GM12878 (cell line): ENCODE data around the gene KIRREL1. TPM values are rescaled to one million over a fixed set of nuclear protein-coding genes. Genes with fewer than 3 reads are reported as not detected.

Experiments used
- ATAC-seq: fragments of 200-7000 bp; cut with Tn5 transposase; 3 replicates; pipeline ENCODE4 v1.9.1; 2020; ENCODE audit warnings: mild to moderate bottlenecking, moderate library complexity
- BruUV-seq: library from RNA; stranded (reverse); fragments of 400-500 nt; replicated peaks from 2 replicates; lab custom pipeline; 2021; lab: Mats Ljungman, UMichigan
- CTCF ChIA-PET: fragments of 300-600 bp; sonication (Branson Sonifier 250); formaldehyde crosslinking; extraction: SDS; loops from one replicate; lab custom pipeline; 2021; ENCODE audit warnings: inconsistent platforms; lab: Yijun Ruan, JAX
- POLR2A ChIA-PET: fragments of 350-600 bp; formaldehyde crosslinking; extraction: SDS; loops from one replicate; lab custom pipeline; 2021; ENCODE audit warnings: inconsistent platforms; lab: Charles Lee
- RAD21 ChIA-PET: fragments of 300-600 bp; sonication (Branson Sonifier 250); formaldehyde crosslinking; loops from one replicate; lab custom pipeline; 2023; ENCODE audit warnings: antibody characterized with exemption; ENCODE audit not compliant: unreplicated experiment; lab: Charles Lee
- SMC1A ChIA-PET: fragments of 300-600 bp; sonication (Branson Sonifier 250); formaldehyde crosslinking; loops from one replicate; lab custom pipeline; 2023; ENCODE audit not compliant: unreplicated experiment, uncharacterized antibody; lab: Charles Lee
- DNase-seq: peaks from one replicate; pipeline ENCODE4 v3.0.0-alpha.2; 2011; ENCODE audit warnings: low read depth, low spot score
- FAIRE-seq: peaks from 3 replicates; lab custom pipeline; 2011; peaks lifted over from hg19 to GRCh38; lab: Jason Lieb, UNC
- H2AFZ ChIP-seq: 2 replicates; pipeline ENCODE4 v1.6.0; 2011; ENCODE audit warnings: low read depth, low read length, control low read depth; ENCODE audit not compliant: control insufficient read depth
- H3K27ac ChIP-seq: 2 replicates; pipeline ENCODE4 v1.5.1; 2011; ENCODE audit warnings: control low read depth; ENCODE audit not compliant: control insufficient read depth, insufficient read depth
- H3K27me3 ChIP-seq, 2 experiments: replicated peaks in 1 of 2; 2 replicates each; pipeline versions ENCODE4 v1.6.0 to v1.6.1; 2011; ENCODE audit warnings: low read length in 1 of 2; ENCODE audit not compliant: control insufficient read depth in 2 of 2, insufficient read depth in 2 of 2
- H3K36me3 ChIP-seq, 2 experiments: 2 replicates each; pipeline ENCODE4 v1.5.1; 2011; ENCODE audit warnings: low read length in 1 of 2; ENCODE audit not compliant: control insufficient read depth in 2 of 2, insufficient read depth in 2 of 2
- H3K4me1 ChIP-seq: 2 replicates; pipeline ENCODE4 v1.6.1; 2011; ENCODE audit warnings: mild to moderate bottlenecking, low read length, moderate library complexity, mixed read lengths; ENCODE audit not compliant: control insufficient read depth, insufficient read depth
- H3K4me2 ChIP-seq: 2 replicates; pipeline ENCODE4 v1.6.0; 2011; ENCODE audit warnings: control low read depth; ENCODE audit not compliant: control insufficient read depth, insufficient read depth
- H3K4me3 ChIP-seq: fragments of 200-600 bp; sonication (generic); 2 replicates; pipeline ENCODE4 v1.5.1; 2016
- H3K79me2 ChIP-seq: 2 replicates; pipeline ENCODE4 v1.6.0; 2011; ENCODE audit warnings: low read length; ENCODE audit not compliant: control insufficient read depth, insufficient read depth
- H3K9ac ChIP-seq: 2 replicates; pipeline ENCODE4 v1.8.0; 2011; ENCODE audit warnings: low read length, control low read depth, mixed read lengths; ENCODE audit not compliant: control insufficient read depth, insufficient read depth
- H3K9me3 ChIP-seq: replicated peaks from 3 replicates; pipeline ENCODE4 v1.5.1; 2011; ENCODE audit warnings: mild to moderate bottlenecking, low read length; ENCODE audit not compliant: control insufficient read depth, insufficient read depth
- H4K20me1 ChIP-seq: 2 replicates; pipeline ENCODE4 v1.6.0; 2011; ENCODE audit not compliant: control insufficient read depth, insufficient read depth
- BCL11A ChIP-seq: IDR thresholded peaks from 2 replicates; pipeline ENCODE4 v1.6.1; 2011; ENCODE audit warnings: low read depth, low read length
- CBX3 ChIP-seq: fragments of 200-600 bp; sonication (generic); IDR thresholded peaks from 2 replicates; pipeline ENCODE4 v1.6.1; 2016; ENCODE audit warnings: low read depth, borderline replicate concordance
- FOXK2 ChIP-seq: fragments of 450-650 bp; IDR thresholded peaks from 2 replicates; pipeline ENCODE4 v1.6.1; 2017; ENCODE audit warnings: mild to moderate bottlenecking, moderate library complexity
- KLF5 ChIP-seq: fragments of 450-650 bp; IDR thresholded peaks from 2 replicates; pipeline ENCODE4 v1.6.1; 2014; ENCODE audit warnings: mild to moderate bottlenecking; ENCODE audit not compliant: partially characterized antibody
- RAD21 ChIP-seq: IDR thresholded peaks from 2 replicates; pipeline ENCODE4 v1.6.1; 2011; ENCODE audit warnings: mild to moderate bottlenecking, low read depth, low read length, moderate library complexity; ENCODE audit not compliant: insufficient read depth
- SMC3 ChIP-seq: IDR thresholded peaks from 2 replicates; pipeline ENCODE4 v1.6.1; 2011; ENCODE audit warnings: low read length, improper control_type of control experiment, borderline replicate concordance
- SP1 ChIP-seq: IDR thresholded peaks from one replicate; pipeline ENCODE4 v1.6.1; 2011; ENCODE audit warnings: low read depth, low read length
- TBL1XR1 ChIP-seq: IDR thresholded peaks from 2 replicates; pipeline ENCODE4 v1.6.1; 2012; ENCODE audit warnings: low read depth, low read length, improper control_type of control experiment
- TCF3 ChIP-seq: IDR thresholded peaks from 2 replicates; pipeline ENCODE4 v1.6.1; 2012; ENCODE audit warnings: low read depth, mild to moderate bottlenecking, low read length, borderline replicate concordance; ENCODE audit not compliant: insufficient read depth
- ZBED1 ChIP-seq: IDR thresholded peaks from 2 replicates; pipeline ENCODE4 v1.6.1; 2016; ENCODE audit warnings: borderline replicate concordance
- WGBS: methylation state at CpG from one replicate; pipeline ENCODE4 v1.1.6; 2016; ENCODE audit warnings: low lambda C conversion rate; ENCODE audit not compliant: insufficient replicate concordance, insufficient coverage; ENCODE audit errors: missing lambda C conversion rate; 5-methylcytosine and 5-hydroxymethylcytosine counted together
- in situ Hi-C: fragments of 300-500 bp; cut with MboI; formaldehyde crosslinking; loops from 9 replicates; pipeline ENCODE4 v1.14.3; 2018; ENCODE audit warnings: mixed read lengths
- intact Hi-C: fragments of 100-400 bp; cut with micrococcal nuclease; formaldehyde crosslinking; loops from one replicate; pipeline ENCODE4 v1.14.2; 2022; ENCODE audit not compliant: unreplicated experiment
- polyA plus RNA-seq, 11 experiments: library from polyadenylated mRNA; depleted of rRNA in 4 of 11; unstranded in 6 of 11; stranded (reverse) in 5 of 11; fragments of >200 nt; fragmentation: Nextera tagmentation in 4 of 11; fragmentation: Illumina TruSeq in 1 of 11; extraction: Ambion mirVana in 4 of 11; extraction: Trizol in 1 of 11; gene quantifications; 1 replicate in 1 of 11; 2 replicates in 10 of 11; pipeline versions ENCODE4 v1.2.1 to v1.2.3, GENCODE V29; 2011 to 2016; ENCODE audit warnings: inconsistent platforms in 2 of 11, missing spikeins in 2 of 11, low read depth in 1 of 11
- total RNA-seq, 4 experiments: library from RNA; depleted of rRNA in 3 of 4; stranded (reverse); fragments of >200 nt in 3 of 4; fragmentation: Illumina TruSeq in 1 of 4; extraction: Trizol in 1 of 4; gene quantifications; 2 replicates each; pipeline versions ENCODE4 v1.2.1 to v1.2.3, GENCODE V29; 2013 to 2021
- TF ChIP-seq, protein P1 (sequence below): IDR thresholded peaks from 2 replicates; pipeline ENCODE4 v1.6.1; 2011; ENCODE audit warnings: borderline replicate concordance, low read depth, mild to moderate bottlenecking, moderate library complexity, mixed read lengths, low read length; ENCODE audit not compliant: insufficient read depth; ENCODE audit errors: extremely low read length
- TF ChIP-seq, protein P2 (sequence below): IDR thresholded peaks from 2 replicates; pipeline ENCODE4 v1.6.1; 2012; ENCODE audit warnings: low read depth, low read length, improper control_type of control experiment
- TF ChIP-seq, protein P3 (sequence below): IDR thresholded peaks from 2 replicates; pipeline ENCODE4 v1.6.1; 2012; ENCODE audit warnings: improper control_type of control experiment, low read depth, low read length; ENCODE audit not compliant: insufficient replicate concordance
- TF ChIP-seq, protein P4 (sequence below): IDR thresholded peaks from 2 replicates; pipeline ENCODE4 v1.6.1; 2012; ENCODE audit warnings: low read depth, low read length, improper control_type of control experiment

KIRREL1 gene
- total and polyA plus RNA-seq, 10 of the 15 experiments (the other 5 are each of a cell fraction or from before 2014, with no cell fraction given) = 0.15 TPM; not detected in 9

DNA sequence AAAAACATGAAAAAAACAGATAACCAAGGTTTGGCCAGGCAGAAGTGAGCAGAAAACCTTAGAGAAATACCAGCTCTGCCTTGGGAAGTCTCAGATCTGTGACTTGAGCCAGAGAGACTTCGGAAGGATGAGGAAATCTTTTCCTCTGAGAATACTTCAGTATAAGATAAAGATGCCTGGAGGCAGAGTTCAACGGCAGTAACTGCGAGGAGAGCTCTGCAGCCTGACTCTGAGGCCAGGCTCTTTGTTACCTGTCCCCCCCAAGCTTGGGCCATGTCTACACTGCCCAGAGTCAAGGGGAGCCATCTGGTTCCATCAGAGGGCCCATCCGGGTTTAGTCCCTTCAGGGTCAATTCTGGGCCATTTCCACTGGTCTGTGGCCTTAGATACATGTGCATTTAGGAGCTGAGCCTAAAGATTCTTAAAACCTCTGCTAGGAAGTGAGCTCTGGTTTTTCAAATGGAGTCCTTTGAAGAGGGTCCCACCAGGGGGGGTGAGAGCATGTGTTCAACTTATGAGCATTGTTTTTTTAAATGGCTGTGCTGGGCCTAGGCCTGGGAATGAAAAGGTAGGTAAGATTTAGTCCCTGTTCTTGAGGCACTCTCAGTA is 8.7 kb downstream of the KIRREL1 start:
- FAIRE-seq (no peak), ATAC-seq (no peak), DNase-seq (no peak)
- no peaks in the 10 kb centered on the region for H4K20me1 ChIP-seq
- intact Hi-C loops (no loop called here), in situ Hi-C loops (no loop called here)
- CTCF ChIA-PET = interaction anchor here (2.3 kb wide), 1 partner anchor 10 kb away, joined by 7 read pairs; no protein-coding TSS in a partner anchor
- no peaks in the 10 kb centered on the region for H3K36me3 ChIP-seq
- TF ChIP-seq, protein P1, sequence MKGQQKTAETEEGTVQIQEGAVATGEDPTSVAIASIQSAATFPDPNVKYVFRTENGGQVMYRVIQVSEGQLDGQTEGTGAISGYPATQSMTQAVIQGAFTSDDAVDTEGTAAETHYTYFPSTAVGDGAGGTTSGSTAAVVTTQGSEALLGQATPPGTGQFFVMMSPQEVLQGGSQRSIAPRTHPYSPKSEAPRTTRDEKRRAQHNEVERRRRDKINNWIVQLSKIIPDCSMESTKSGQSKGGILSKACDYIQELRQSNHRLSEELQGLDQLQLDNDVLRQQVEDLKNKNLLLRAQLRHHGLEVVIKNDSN = no peak
- TF ChIP-seq, protein P2, sequence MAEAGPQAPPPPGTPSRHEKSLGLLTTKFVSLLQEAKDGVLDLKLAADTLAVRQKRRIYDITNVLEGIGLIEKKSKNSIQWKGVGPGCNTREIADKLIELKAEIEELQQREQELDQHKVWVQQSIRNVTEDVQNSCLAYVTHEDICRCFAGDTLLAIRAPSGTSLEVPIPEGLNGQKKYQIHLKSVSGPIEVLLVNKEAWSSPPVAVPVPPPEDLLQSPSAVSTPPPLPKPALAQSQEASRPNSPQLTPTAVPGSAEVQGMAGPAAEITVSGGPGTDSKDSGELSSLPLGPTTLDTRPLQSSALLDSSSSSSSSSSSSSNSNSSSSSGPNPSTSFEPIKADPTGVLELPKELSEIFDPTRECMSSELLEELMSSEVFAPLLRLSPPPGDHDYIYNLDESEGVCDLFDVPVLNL = no peak
- TF ChIP-seq TCF3 = no peak
- TF ChIP-seq TBL1XR1 = no peak
- no peak for TF ChIP-seq BCL11A
- TF ChIP-seq, protein P3, sequence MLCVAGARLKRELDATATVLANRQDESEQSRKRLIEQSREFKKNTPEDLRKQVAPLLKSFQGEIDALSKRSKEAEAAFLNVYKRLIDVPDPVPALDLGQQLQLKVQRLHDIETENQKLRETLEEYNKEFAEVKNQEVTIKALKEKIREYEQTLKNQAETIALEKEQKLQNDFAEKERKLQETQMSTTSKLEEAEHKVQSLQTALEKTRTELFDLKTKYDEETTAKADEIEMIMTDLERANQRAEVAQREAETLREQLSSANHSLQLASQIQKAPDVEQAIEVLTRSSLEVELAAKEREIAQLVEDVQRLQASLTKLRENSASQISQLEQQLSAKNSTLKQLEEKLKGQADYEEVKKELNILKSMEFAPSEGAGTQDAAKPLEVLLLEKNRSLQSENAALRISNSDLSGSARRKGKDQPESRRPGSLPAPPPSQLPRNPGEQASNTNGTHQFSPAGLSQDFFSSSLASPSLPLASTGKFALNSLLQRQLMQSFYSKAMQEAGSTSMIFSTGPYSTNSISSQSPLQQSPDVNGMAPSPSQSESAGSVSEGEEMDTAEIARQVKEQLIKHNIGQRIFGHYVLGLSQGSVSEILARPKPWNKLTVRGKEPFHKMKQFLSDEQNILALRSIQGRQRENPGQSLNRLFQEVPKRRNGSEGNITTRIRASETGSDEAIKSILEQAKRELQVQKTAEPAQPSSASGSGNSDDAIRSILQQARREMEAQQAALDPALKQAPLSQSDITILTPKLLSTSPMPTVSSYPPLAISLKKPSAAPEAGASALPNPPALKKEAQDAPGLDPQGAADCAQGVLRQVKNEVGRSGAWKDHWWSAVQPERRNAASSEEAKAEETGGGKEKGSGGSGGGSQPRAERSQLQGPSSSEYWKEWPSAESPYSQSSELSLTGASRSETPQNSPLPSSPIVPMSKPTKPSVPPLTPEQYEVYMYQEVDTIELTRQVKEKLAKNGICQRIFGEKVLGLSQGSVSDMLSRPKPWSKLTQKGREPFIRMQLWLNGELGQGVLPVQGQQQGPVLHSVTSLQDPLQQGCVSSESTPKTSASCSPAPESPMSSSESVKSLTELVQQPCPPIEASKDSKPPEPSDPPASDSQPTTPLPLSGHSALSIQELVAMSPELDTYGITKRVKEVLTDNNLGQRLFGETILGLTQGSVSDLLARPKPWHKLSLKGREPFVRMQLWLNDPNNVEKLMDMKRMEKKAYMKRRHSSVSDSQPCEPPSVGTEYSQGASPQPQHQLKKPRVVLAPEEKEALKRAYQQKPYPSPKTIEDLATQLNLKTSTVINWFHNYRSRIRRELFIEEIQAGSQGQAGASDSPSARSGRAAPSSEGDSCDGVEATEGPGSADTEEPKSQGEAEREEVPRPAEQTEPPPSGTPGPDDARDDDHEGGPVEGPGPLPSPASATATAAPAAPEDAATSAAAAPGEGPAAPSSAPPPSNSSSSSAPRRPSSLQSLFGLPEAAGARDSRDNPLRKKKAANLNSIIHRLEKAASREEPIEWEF = no peak
- no peak for TF ChIP-seq FOXK2
- no peak for TF ChIP-seq SP1
- TF ChIP-seq, protein P4, sequence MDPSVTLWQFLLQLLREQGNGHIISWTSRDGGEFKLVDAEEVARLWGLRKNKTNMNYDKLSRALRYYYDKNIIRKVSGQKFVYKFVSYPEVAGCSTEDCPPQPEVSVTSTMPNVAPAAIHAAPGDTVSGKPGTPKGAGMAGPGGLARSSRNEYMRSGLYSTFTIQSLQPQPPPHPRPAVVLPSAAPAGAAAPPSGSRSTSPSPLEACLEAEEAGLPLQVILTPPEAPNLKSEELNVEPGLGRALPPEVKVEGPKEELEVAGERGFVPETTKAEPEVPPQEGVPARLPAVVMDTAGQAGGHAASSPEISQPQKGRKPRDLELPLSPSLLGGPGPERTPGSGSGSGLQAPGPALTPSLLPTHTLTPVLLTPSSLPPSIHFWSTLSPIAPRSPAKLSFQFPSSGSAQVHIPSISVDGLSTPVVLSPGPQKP = no peak
- TF ChIP-seq CBX3 = no peak
- TF ChIP-seq SMC3 = no peak
- TF ChIP-seq ZBED1 = no peak
- TF ChIP-seq KLF5 = no peak
- no peak for TF ChIP-seq RAD21
- no peak overlapping the region for H3K4me2 ChIP-seq
- H2AFZ ChIP-seq = no peak overlapping the region
- no peaks in the 10 kb centered on the region for H3K9me3 ChIP-seq
- H3K9ac ChIP-seq = no peak overlapping the region
- POLR2A ChIA-PET = no interaction called here
- 40% methylated on average over 4 of the region's 4 CpGs for WGBS
- no peaks in the 10 kb centered on the region for H3K79me2 ChIP-seq
- BruUV-seq = no TSS peak
- no peak overlapping the region for H3K27ac ChIP-seq
- H3K27me3 ChIP-seq = peaks cover 0 to 5% of the 10 kb centered on the region in 2 experiments; a peak in 1 of 4 replicates
- no peak overlapping the region for H3K4me3 ChIP-seq
- RAD21 ChIA-PET = no interaction called here
- SMC1A ChIA-PET = no interaction called here
- no peaks in the 10 kb centered on the region for H3K4me1 ChIP-seq
